HepG2 (cell line): ENCODE data around the gene STK11. TPM values are rescaled to one million over a fixed set of nuclear protein-coding genes. Genes with fewer than 3 reads are reported as not detected.

Experiments used
- ATAC-seq: fragments of 200-7000 bp; cut with Tn5 transposase; 3 replicates; pipeline ENCODE4 v1.9.1; 2020; ENCODE audit warnings: mild to moderate bottlenecking, moderate library complexity
- BruUV-seq: library from RNA; stranded (reverse); fragments of 400-500 nt; replicated peaks from 2 replicates; lab custom pipeline; 2021; lab: Mats Ljungman, UMichigan
- CTCF ChIA-PET: fragments of 300-600 bp; formaldehyde crosslinking; extraction: SDS; loops from one replicate; lab custom pipeline; 2021; ENCODE audit warnings: low total read pairs, inconsistent platforms, low intra/inter-chr PET ratio; lab: Yijun Ruan, JAX
- POLR2A ChIA-PET: fragments of 350-600 bp; sonication (Branson Sonifier 250); formaldehyde crosslinking; loops from one replicate; lab custom pipeline; 2020; ENCODE audit warnings: antibody characterized with exemption, inconsistent platforms; lab: Yijun Ruan, JAX
- DNase-seq: peaks from one replicate; pipeline ENCODE4 v3.0.0-alpha.2; 2015; ENCODE audit warnings: low spot score
- FAIRE-seq: peaks from 3 replicates; lab custom pipeline; 2011; peaks lifted over from hg19 to GRCh38; lab: Jason Lieb, UNC
- H2AFZ ChIP-seq: one replicate; pipeline ENCODE4 v1.6.1; 2011; ENCODE audit warnings: low read length, inconsistent platforms
- H3K27ac ChIP-seq: fragments of 300-600 bp; 3 replicates; pipeline ENCODE4 v1.8.0; 2011; ENCODE audit warnings: mixed run types, mild to moderate bottlenecking, mixed read lengths, low read length, inconsistent platforms; ENCODE audit not compliant: insufficient read depth; ENCODE audit errors: extremely low read length
- H3K27me3 ChIP-seq, 2 experiments: fragments of 200-600 bp in 1 of 2; 2 replicates in 1 of 2; 3 replicates in 1 of 2; pipeline versions ENCODE4 v1.6.0 to v1.8.0; 2011; ENCODE audit warnings: low read length in 2 of 2, mild to moderate bottlenecking in 2 of 2, moderate library complexity in 2 of 2, inconsistent platforms in 1 of 2; ENCODE audit not compliant: insufficient read depth in 2 of 2, control insufficient read depth in 1 of 2
- H3K36me3 ChIP-seq, 2 experiments: fragments of 200-600 bp in 1 of 2; replicated peaks in 1 of 2; 2 replicates in 1 of 2; 3 replicates in 1 of 2; pipeline versions ENCODE4 v1.5.1 to v1.8.0; 2011; ENCODE audit warnings: low read length in 2 of 2, inconsistent platforms in 1 of 2; ENCODE audit not compliant: insufficient read depth in 2 of 2, control insufficient read depth in 1 of 2
- H3K4me1 ChIP-seq: 2 replicates; pipeline ENCODE4 v1.5.1; 2012; ENCODE audit warnings: low read length, inconsistent platforms; ENCODE audit not compliant: insufficient read depth
- H3K4me2 ChIP-seq: 2 replicates; pipeline ENCODE4 v1.6.0; 2011; ENCODE audit warnings: low read depth, low read length, inconsistent platforms
- H3K4me3 ChIP-seq, 3 experiments: fragments of 200-600 bp in 1 of 3; sonication (generic), shearing (Covaris generic) in 1 of 3; replicated peaks in 1 of 3; 2 replicates each; pipeline ENCODE4 v1.5.1; 2011 to 2016; ENCODE audit warnings: low read length in 3 of 3, inconsistent platforms in 2 of 3, low read depth in 2 of 3, mild to moderate bottlenecking in 2 of 3, control low read depth in 1 of 3, mixed read lengths in 1 of 3; ENCODE audit not compliant: insufficient read depth in 1 of 3
- H3K79me2 ChIP-seq: one replicate; pipeline ENCODE4 v1.6.1; 2011; ENCODE audit warnings: low read length, inconsistent platforms; ENCODE audit not compliant: insufficient read depth
- H3K9ac ChIP-seq: 2 replicates; pipeline ENCODE4 v1.6.0; 2011; ENCODE audit warnings: mild to moderate bottlenecking, low read depth, low read length, inconsistent platforms; ENCODE audit not compliant: insufficient read depth
- H3K9me3 ChIP-seq: 2 replicates; pipeline ENCODE4 v1.5.1; 2012; ENCODE audit warnings: mild to moderate bottlenecking, low read length
- H4K20me1 ChIP-seq: 2 replicates; pipeline ENCODE4 v1.6.0; 2011; ENCODE audit warnings: inconsistent platforms, mild to moderate bottlenecking, low read length, moderate library complexity; ENCODE audit not compliant: insufficient read depth
- AGO1 ChIP-seq: fragments of 200-400 bp; formaldehyde crosslinking; IDR thresholded peaks from 2 replicates; pipeline ENCODE4 v1.6.1; 2017; ENCODE audit warnings: mild to moderate bottlenecking, low read depth, low read length, moderate library complexity; ENCODE audit not compliant: poor library complexity, severe bottlenecking
- AKAP8 ChIP-seq: sonication (generic); formaldehyde crosslinking; IDR thresholded peaks from 2 replicates; pipeline ENCODE4 v1.5.1; 2020; ENCODE audit warnings: mild to moderate bottlenecking, missing genetic modification reagents
- ATF5 ChIP-seq: sonication (generic); formaldehyde crosslinking; IDR thresholded peaks from 2 replicates; pipeline ENCODE4 v1.4.0; 2020; ENCODE audit warnings: mild to moderate bottlenecking, low read depth, missing genetic modification reagents
- HBP1 ChIP-seq: IDR thresholded peaks from 2 replicates; pipeline ENCODE4 v1.6.1; 2016; ENCODE audit warnings: low read depth, control low read depth
- NRL ChIP-seq: sonication (generic); formaldehyde crosslinking; IDR thresholded peaks from 2 replicates; pipeline ENCODE4 v1.5.0; 2020; ENCODE audit warnings: missing genetic modification reagents, mild to moderate bottlenecking, moderate library complexity, borderline replicate concordance
- ZBTB26 ChIP-seq: IDR thresholded peaks from 2 replicates; pipeline ENCODE4 v1.6.1; 2016; ENCODE audit warnings: missing compliant biosample characterization, missing genetic modification reagents, borderline replicate concordance
- ZBTB7B ChIP-seq: sonication (generic); formaldehyde crosslinking; IDR thresholded peaks from 2 replicates; pipeline ENCODE4 v1.4.0; 2020; ENCODE audit warnings: missing genetic modification reagents
- ZFP62 ChIP-seq: sonication (generic); formaldehyde crosslinking; IDR thresholded peaks from 2 replicates; pipeline ENCODE4 v1.4.0; 2020; ENCODE audit warnings: missing genetic modification reagents
- ZNF776 ChIP-seq: sonication (generic); formaldehyde crosslinking; IDR thresholded peaks from 2 replicates; pipeline ENCODE4 v1.4.0; 2020; ENCODE audit warnings: mild to moderate bottlenecking, missing genetic modification reagents
- ZSCAN21 ChIP-seq: sonication (generic); formaldehyde crosslinking; IDR thresholded peaks from 2 replicates; pipeline ENCODE4 v1.8.0; 2022; ENCODE audit warnings: mild to moderate bottlenecking, missing genetic modification reagents, moderate library complexity, borderline replicate concordance
- ZSCAN9 ChIP-seq: IDR thresholded peaks from 2 replicates; pipeline ENCODE4 v1.6.1; 2016; ENCODE audit warnings: borderline replicate concordance
- WGBS: methylation state at CpG from one replicate; pipeline ENCODE4 v1.1.6; 2017; ENCODE audit warnings: low lambda C conversion rate; 5-methylcytosine and 5-hydroxymethylcytosine counted together
- in situ Hi-C: cut with HindIII; loops from 2 replicates; pipeline ENCODE4 v1.10.0; 2017; ENCODE audit warnings: low pct_unique_long_range_greater_than_20kb; ENCODE audit not compliant: extremely low pct_ligation_motif_present
- intact Hi-C: fragments of 100-400 bp; cut with micrococcal nuclease; formaldehyde crosslinking; loops from one replicate; pipeline ENCODE4 v1.10.0; 2022; ENCODE audit not compliant: unreplicated experiment
- polyA plus RNA-seq, 8 experiments: library from polyadenylated mRNA; depleted of rRNA in 3 of 8; stranded (reverse) in 7 of 8; unstranded in 1 of 8; fragments of >200 nt; fragmentation: Illumina TruSeq in 4 of 8; extraction: Trizol in 4 of 8; gene quantifications; 2 replicates each; pipeline versions ENCODE4 v1.2.1 to v1.2.3, GENCODE V29; 2011 to 2016; ENCODE audit warnings: low read depth in 4 of 8, missing spikeins in 1 of 8, mixed read lengths in 1 of 8; ENCODE audit not compliant: insufficient read depth in 1 of 8
- total RNA-seq, 5 experiments: library from RNA; depleted of rRNA; stranded (reverse); fragments of >200 nt; fragmentation: Illumina TruSeq; extraction: Trizol; gene quantifications; 2 replicates each; pipeline ENCODE4 v1.2.3, GENCODE V29; 2016; ENCODE audit warnings: low read depth in 1 of 5
- TF ChIP-seq, protein P1 (sequence below): sonication (generic); formaldehyde crosslinking; IDR thresholded peaks from 2 replicates; pipeline ENCODE4 v1.5.1; 2020; ENCODE audit warnings: mild to moderate bottlenecking, missing genetic modification reagents, borderline replicate concordance
- TF ChIP-seq, protein P2 (sequence below): sonication (generic); formaldehyde crosslinking; IDR thresholded peaks from 2 replicates; pipeline ENCODE4 v1.4.0; 2020; ENCODE audit warnings: missing genetic modification reagents
- TF ChIP-seq, protein P3 (sequence below): sonication (generic); formaldehyde crosslinking; conservative IDR thresholded peaks from 2 replicates; pipeline ENCODE4 v1.8.0; 2022; ENCODE audit warnings: mild to moderate bottlenecking, moderate library complexity, missing genetic modification reagents

Gene STK11
- total and polyA plus RNA-seq, 2 of the 13 experiments (the other 11 are each of a cell fraction or from before 2014, with no cell fraction given), result 27.5 to 43.6 TPM

GRCh38 chr19:1266916-1267476 lies 61.4 kb downstream of the STK11 start:
- peak overlapping the region; percentile 58 to 90 (median 67); a peak in 5 of 6 replicates for H3K4me3 ChIP-seq
- no peak for FAIRE-seq
- no peak overlapping the region for H2AFZ ChIP-seq
- POLR2A ChIA-PET, result interaction anchor here (0.5 to 12.8 kb wide), 10 partner anchors 8 to 239 kb away, joined by 3 to 668 read pairs (median 7); partner anchors contain the start of genes ATP5F1D, CBARP, FAM174C and GPX4
- intact Hi-C loops (loop anchor here (1.0 kb wide), 1 partner anchor 21 kb away; no protein-coding TSS in a partner anchor), in situ Hi-C loops (no loop called here)
- no peaks in the 10 kb centered on the region for H3K27me3 ChIP-seq
- BruUV-seq, result no TSS peak
- CTCF ChIA-PET, result interaction anchor here (0.7 to 3.8 kb wide), 4 partner anchors 15 to 23 kb away, joined by 4 to 60 read pairs (median 4); partner anchors contain the start of gene MIDN
- peaks cover 8 to 16% of the 10 kb centered on the region in 2 experiments for H3K36me3 ChIP-seq
- WGBS, result 10% methylated on average over 15 of the region's 59 CpGs
- no peaks in the 10 kb centered on the region for H3K9me3 ChIP-seq
- peaks cover 76% of the 10 kb centered on the region for H3K4me1 ChIP-seq
- H4K20me1 ChIP-seq, result peaks cover 24% of the 10 kb centered on the region
- H3K9ac ChIP-seq, result peak overlapping the region; percentile 73; the same call in 1 of the 2 replicates
- DNase-seq, result no peak
- H3K27ac ChIP-seq, result peak overlapping the region; percentile 82
- peaks cover 28% of the 10 kb centered on the region for H3K79me2 ChIP-seq
- peak; percentile 4 for ATAC-seq
- peak overlapping the region; percentile 92 for H3K4me2 ChIP-seq
- TF ChIP-seq AGO1, result peak; percentile 20
- TF ChIP-seq ZSCAN9 (CRISPR knock-in tag), result peak; percentile 16; the same call in 1 of the 2 replicates
- TF ChIP-seq, protein P1, sequence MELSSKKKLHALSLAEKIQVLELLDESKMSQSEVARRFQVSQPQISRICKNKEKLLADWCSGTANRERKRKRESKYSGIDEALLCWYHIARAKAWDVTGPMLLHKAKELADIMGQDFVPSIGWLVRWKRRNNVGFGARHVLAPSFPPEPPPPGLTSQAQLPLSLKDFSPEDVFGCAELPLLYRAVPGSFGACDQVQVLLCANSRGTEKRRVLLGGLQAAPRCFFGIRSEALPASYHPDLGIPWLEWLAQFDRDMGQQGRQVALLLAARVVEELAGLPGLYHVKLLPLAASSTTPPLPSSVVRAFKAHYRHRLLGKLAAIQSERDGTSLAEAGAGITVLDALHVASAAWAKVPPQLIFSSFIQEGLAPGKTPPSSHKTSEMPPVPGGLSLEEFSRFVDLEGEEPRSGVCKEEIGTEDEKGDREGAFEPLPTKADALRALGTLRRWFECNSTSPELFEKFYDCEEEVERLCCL (CRISPR knock-in tag), result no peak
- TF ChIP-seq, protein P2, sequence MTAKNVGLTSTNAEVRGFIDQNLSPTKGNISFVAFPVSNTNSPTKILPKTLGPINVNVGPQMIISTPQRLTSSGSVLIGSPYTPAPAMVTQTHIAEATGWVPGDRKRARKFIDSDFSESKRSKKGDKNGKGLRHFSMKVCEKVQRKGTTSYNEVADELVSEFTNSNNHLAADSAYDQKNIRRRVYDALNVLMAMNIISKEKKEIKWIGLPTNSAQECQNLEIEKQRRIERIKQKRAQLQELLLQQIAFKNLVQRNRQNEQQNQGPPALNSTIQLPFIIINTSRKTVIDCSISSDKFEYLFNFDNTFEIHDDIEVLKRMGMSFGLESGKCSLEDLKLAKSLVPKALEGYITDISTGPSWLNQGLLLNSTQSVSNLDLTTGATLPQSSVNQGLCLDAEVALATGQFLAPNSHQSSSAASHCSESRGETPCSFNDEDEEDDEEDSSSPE, result peak; percentile 33; the same call in 1 of the 2 replicates
- TF ChIP-seq ZFP62, result peak; percentile 13; the same call in 1 of the 2 replicates
- no peak for TF ChIP-seq ZSCAN21 (CRISPR knock-in tag)
- peak; percentile 89 for TF ChIP-seq ZBTB7B (CRISPR knock-in tag)
- peak; percentile 91 for TF ChIP-seq AKAP8 (CRISPR knock-in tag)
- TF ChIP-seq ZBTB26, result no peak
- peak; percentile 58; the same call in 1 of the 2 replicates for TF ChIP-seq ZNF776
- no peak; the same call in 1 of the 2 replicates for TF ChIP-seq NRL (CRISPR knock-in tag)
- TF ChIP-seq ATF5, result no peak
- TF ChIP-seq, protein P3, sequence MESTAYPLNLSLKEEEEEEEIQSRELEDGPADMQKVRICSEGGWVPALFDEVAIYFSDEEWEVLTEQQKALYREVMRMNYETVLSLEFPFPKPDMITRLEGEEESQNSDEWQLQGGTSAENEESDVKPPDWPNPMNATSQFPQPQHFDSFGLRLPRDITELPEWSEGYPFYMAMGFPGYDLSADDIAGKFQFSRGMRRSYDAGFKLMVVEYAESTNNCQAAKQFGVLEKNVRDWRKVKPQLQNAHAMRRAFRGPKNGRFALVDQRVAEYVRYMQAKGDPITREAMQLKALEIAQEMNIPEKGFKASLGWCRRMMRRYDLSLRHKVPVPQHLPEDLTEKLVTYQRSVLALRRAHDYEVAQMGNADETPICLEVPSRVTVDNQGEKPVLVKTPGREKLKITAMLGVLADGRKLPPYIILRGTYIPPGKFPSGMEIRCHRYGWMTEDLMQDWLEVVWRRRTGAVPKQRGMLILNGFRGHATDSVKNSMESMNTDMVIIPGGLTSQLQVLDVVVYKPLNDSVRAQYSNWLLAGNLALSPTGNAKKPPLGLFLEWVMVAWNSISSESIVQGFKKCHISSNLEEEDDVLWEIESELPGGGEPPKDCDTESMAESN, result 0 out of 2 replicates have a peak, but pooled peaks have one; percentile 24
- TF ChIP-seq HBP1 (CRISPR knock-in tag), result 0 out of 2 replicates have a peak, but pooled peaks have one; percentile 23
